Osteoblast (primary cell): ENCODE data around the gene TMEM236. TPM values are rescaled to one million over a fixed set of nuclear protein-coding genes. Genes with fewer than 3 reads are reported as not detected.
A peak's percentile ranks its signal among the peaks of the same experiment; 100 is the strongest.

Experiments used
- DNase-seq: peaks from one replicate; pipeline ENCODE4 v3.0.0; 2011; ENCODE audit warnings: low spot score, mixed read lengths; ENCODE audit not compliant: insufficient read length; ENCODE audit errors: missing footprints
- H2AFZ ChIP-seq: 2 replicates; pipeline ENCODE4 v1.6.0; 2011; ENCODE audit warnings: mild to moderate bottlenecking, low read length
- H3K27ac ChIP-seq: 2 replicates; pipeline ENCODE4 v1.5.1; 2011; ENCODE audit warnings: mild to moderate bottlenecking, low read depth, low read length, moderate library complexity
- H3K27me3 ChIP-seq: 2 replicates; pipeline ENCODE4 v1.6.0; 2012; ENCODE audit warnings: mild to moderate bottlenecking, control low read depth, inconsistent platforms, low read length, moderate library complexity; ENCODE audit not compliant: insufficient read depth
- H3K36me3 ChIP-seq: 2 replicates; pipeline ENCODE4 v1.5.1; 2011; ENCODE audit warnings: mild to moderate bottlenecking, low read length, control low read depth, moderate library complexity; ENCODE audit not compliant: insufficient read depth
- H3K4me1 ChIP-seq: 2 replicates; pipeline ENCODE4 v1.5.1; 2011; ENCODE audit warnings: mild to moderate bottlenecking, low read length, control low read depth, moderate library complexity; ENCODE audit not compliant: insufficient read depth
- H3K4me2 ChIP-seq: 2 replicates; pipeline ENCODE4 v1.6.0; 2011; ENCODE audit warnings: mild to moderate bottlenecking, low read length; ENCODE audit not compliant: insufficient read depth
- H3K4me3 ChIP-seq: fragments of 200-600 bp; sonication (generic); 3 replicates; pipeline ENCODE4 v1.5.1; 2012; ENCODE audit warnings: mild to moderate bottlenecking, low read length, inconsistent platforms; ENCODE audit not compliant: insufficient read depth
- H3K79me2 ChIP-seq: 2 replicates; pipeline ENCODE4 v1.6.0; 2012; ENCODE audit warnings: mild to moderate bottlenecking, low read length, control low read depth, inconsistent platforms; ENCODE audit not compliant: insufficient read depth
- H3K9me3 ChIP-seq: 2 replicates; pipeline ENCODE4 v1.5.1; 2011; ENCODE audit warnings: low read depth, low read length, control low read depth
- H4K20me1 ChIP-seq: 2 replicates; pipeline ENCODE4 v1.6.0; 2012; ENCODE audit warnings: mild to moderate bottlenecking, low read length, control low read depth; ENCODE audit not compliant: insufficient read depth
- CTCF ChIP-seq: IDR thresholded peaks from 2 replicates; pipeline ENCODE4 v1.5.1; 2011; ENCODE audit warnings: mild to moderate bottlenecking, low read depth, low read length, moderate library complexity; ENCODE audit errors: extremely low read depth
- total RNA-seq: library from RNA; depleted of rRNA; stranded (reverse); fragments of >200 nt; gene quantifications from 2 replicates; pipeline ENCODE4 v1.2.3, GENCODE V29; 2012

TMEM236 gene
- total RNA-seq = under 0.01 TPM in 2 replicates

DNA sequence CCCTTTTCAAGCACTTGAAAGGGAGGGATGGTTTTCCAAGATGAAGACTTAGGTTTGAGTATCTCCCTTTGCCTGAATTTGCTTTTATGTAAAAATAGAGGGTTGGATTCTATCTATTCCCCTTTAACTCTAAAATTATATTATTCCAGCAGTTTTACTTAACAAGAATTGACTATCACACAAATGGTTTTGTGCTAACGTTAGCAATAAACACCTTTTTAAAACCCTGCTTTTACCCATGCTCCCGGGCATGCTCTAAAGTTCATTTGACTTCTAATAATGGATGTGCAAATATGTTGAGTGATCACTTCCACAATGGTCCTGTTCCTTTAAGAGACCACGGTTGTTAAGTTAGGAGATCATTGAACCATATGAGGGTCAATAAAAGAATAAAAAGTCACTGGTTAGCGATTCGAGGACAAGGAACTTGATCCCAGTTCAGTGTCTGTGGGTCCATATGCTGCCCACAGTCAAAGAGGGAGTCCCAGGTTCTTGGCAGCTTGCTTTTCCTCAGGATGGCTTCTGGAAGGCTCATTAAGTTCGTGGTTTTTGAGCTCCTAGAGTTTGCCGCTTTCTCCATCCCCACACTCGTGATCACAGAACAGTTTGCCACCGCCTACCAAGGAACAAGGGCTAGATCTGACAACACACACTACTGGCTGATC is at the start of gene TMEM236:
Gene TMEM236, plus strand, starts transcription at position 421 of the 665 bp plus-strand sequence. Its CDS starts 95 bp downstream, at position 516.
- no peak within 1 kb of the TSS for H3K27ac ChIP-seq
- no peak for DNase-seq
- no peaks in the 10 kb centered on the region for H3K27me3 ChIP-seq
- H3K36me3 ChIP-seq = no peaks in the 10 kb centered on the region
- no peak for TF ChIP-seq CTCF
- H3K4me3 ChIP-seq = no peak within 1 kb of the TSS
- no peaks in the 10 kb centered on the region for H3K79me2 ChIP-seq
- no peaks in the 10 kb centered on the region for H4K20me1 ChIP-seq
- H3K4me2 ChIP-seq = no peak within 1 kb of the TSS
- H2AFZ ChIP-seq = peak within 1 kb of the TSS; percentile 40
- H3K4me1 ChIP-seq = no peaks in the 10 kb centered on the region
- H3K9me3 ChIP-seq = no peaks in the 10 kb centered on the region

DNA sequence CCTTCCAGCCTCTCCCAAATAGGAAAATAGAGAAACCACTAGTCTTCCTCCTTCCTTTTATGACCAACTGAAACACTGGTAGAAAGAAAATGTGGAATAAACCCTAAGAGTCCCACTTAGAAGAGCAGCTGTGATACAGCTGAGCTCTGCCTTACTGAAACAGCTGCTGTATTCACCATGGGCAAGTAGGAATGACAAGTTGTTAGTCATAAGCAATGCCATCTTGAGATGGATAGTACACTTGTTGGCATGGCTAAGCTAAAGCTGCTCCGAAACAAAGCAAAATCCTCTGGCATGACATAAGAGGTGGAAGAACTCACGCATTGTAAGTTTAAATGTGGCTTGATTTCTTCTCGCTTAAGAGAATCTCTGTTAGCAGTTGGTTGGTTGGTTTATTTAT is 48.3 kb upstream of the TMEM236 start:
- no peaks in the 10 kb centered on the region for H3K9me3 ChIP-seq
- no peaks in the 10 kb centered on the region for H3K4me1 ChIP-seq
- no peak for DNase-seq
- no peak overlapping the region for H2AFZ ChIP-seq
- H3K79me2 ChIP-seq = no peaks in the 10 kb centered on the region
- no peak overlapping the region for H3K4me3 ChIP-seq
- no peak overlapping the region for H3K27ac ChIP-seq
- H3K27me3 ChIP-seq = no peaks in the 10 kb centered on the region
- TF ChIP-seq CTCF = no peak
- no peaks in the 10 kb centered on the region for H4K20me1 ChIP-seq
- no peak overlapping the region for H3K4me2 ChIP-seq
- peaks cover 29% of the 10 kb centered on the region for H3K36me3 ChIP-seq

GRCh38 chr10:17708821-17709220 is 43.2 kb upstream of the TMEM236 start:
- DNase-seq = no peak
- no peaks in the 10 kb centered on the region for H4K20me1 ChIP-seq

GRCh38 chr10:17709492-17709891 is 42.5 kb upstream of the TMEM236 start:
- H3K27me3 ChIP-seq = no peaks in the 10 kb centered on the region
- H3K4me1 ChIP-seq = no peaks in the 10 kb centered on the region
- H3K4me2 ChIP-seq = no peak overlapping the region
- no peak for TF ChIP-seq CTCF
- peaks cover 40% of the 10 kb centered on the region for H3K36me3 ChIP-seq
- H3K9me3 ChIP-seq = no peaks in the 10 kb centered on the region
- H2AFZ ChIP-seq = no peak overlapping the region
- H4K20me1 ChIP-seq = no peaks in the 10 kb centered on the region
- H3K4me3 ChIP-seq = no peak overlapping the region
- no peaks in the 10 kb centered on the region for H3K79me2 ChIP-seq
- DNase-seq = no peak
- H3K27ac ChIP-seq = no peak overlapping the region

More at GRCh38 chr10:17708821-17709220, 43.2 kb upstream of the TMEM236 start:
- TF ChIP-seq CTCF = no peak
- Histone ChIP-seq H3K9me3 (no peaks in the 10 kb centered on the region), H3K4me1 (no peaks in the 10 kb centered on the region), H3K27me3 (no peaks in the 10 kb centered on the region), H3K36me3 (peaks cover 41% of the 10 kb centered on the region), H3K4me3 (no peak overlapping the region), H2AFZ (no peak overlapping the region), H3K4me2 (no peak overlapping the region), H3K27ac (no peak overlapping the region), H3K79me2 (no peaks in the 10 kb centered on the region)
